IMR-90 (cell line): Measurements from ENCODE around the gene GPI.
A peak's percentile ranks its signal among the peaks of the same experiment; 100 is the strongest.

ENCODE experiments used
- BHLHE40 ChIP-seq: fragments of 150-350 bp; IDR thresholded peaks from 2 replicates; pipeline ENCODE4 v1.6.1; 2016; ENCODE audit warnings: mild to moderate bottlenecking, low read depth, low read length
- CEBPB ChIP-seq: IDR thresholded peaks from 2 replicates; pipeline ENCODE4 v1.6.1; 2012; ENCODE audit warnings: low read depth, low read length, improper control_type of control experiment
- CHD1 ChIP-seq: IDR thresholded peaks from 2 replicates; pipeline ENCODE4 v1.6.1; 2012; ENCODE audit warnings: low read depth, low read length, improper control_type of control experiment
- CTCF ChIP-seq: conservative IDR thresholded peaks from 2 replicates; pipeline ENCODE4 v1.5.1; 2012; ENCODE audit warnings: mild to moderate bottlenecking, low read depth, low read length, improper control_type of control experiment
- FOS ChIP-seq: fragments of 150-350 bp; IDR thresholded peaks from 2 replicates; pipeline ENCODE4 v1.6.1; 2016; ENCODE audit warnings: low read depth, low read length
- MAFK ChIP-seq: IDR thresholded peaks from 2 replicates; pipeline ENCODE4 v1.6.1; 2012; ENCODE audit warnings: low read depth, low read length, improper control_type of control experiment
- MAZ ChIP-seq: IDR thresholded peaks from 2 replicates; pipeline ENCODE4 v1.6.1; 2012; ENCODE audit warnings: low read depth, mild to moderate bottlenecking, low read length, improper control_type of control experiment, moderate library complexity, borderline replicate concordance
- MXI1 ChIP-seq: IDR thresholded peaks from 2 replicates; pipeline ENCODE4 v1.6.1; 2012; ENCODE audit warnings: low read depth, mild to moderate bottlenecking, low read length, moderate library complexity, borderline replicate concordance
- NFE2L2 ChIP-seq: fragments of 150-350 bp; IDR thresholded peaks from 2 replicates; pipeline ENCODE4 v1.6.1; 2016; ENCODE audit warnings: low read depth, mild to moderate bottlenecking, low read length
- POLR2A ChIP-seq: IDR thresholded peaks from 2 replicates; pipeline ENCODE4 v1.6.1; 2012; ENCODE audit warnings: mild to moderate bottlenecking, low read depth, low read length
- RCOR1 ChIP-seq: IDR thresholded peaks from 2 replicates; pipeline ENCODE4 v1.6.1; 2012; ENCODE audit warnings: mild to moderate bottlenecking, low read length, improper control_type of control experiment; ENCODE audit not compliant: insufficient replicate concordance
- RFX5 ChIP-seq: IDR thresholded peaks from 2 replicates; pipeline ENCODE4 v1.8.0; 2012; ENCODE audit warnings: low read depth, mild to moderate bottlenecking, low read length, moderate library complexity
- SMC3 ChIP-seq: fragments of 150-350 bp; IDR thresholded peaks from 2 replicates; pipeline ENCODE4 v1.6.1; 2016; ENCODE audit warnings: low read depth, mild to moderate bottlenecking, antibody characterized with exemption, low read length, moderate library complexity
- TF ChIP-seq, protein P1 (sequence below): fragments of 150-350 bp; IDR thresholded peaks from 2 replicates; pipeline ENCODE4 v1.6.1; 2016; ENCODE audit warnings: low read depth, mild to moderate bottlenecking, low read length, moderate library complexity, borderline replicate concordance

DNA sequence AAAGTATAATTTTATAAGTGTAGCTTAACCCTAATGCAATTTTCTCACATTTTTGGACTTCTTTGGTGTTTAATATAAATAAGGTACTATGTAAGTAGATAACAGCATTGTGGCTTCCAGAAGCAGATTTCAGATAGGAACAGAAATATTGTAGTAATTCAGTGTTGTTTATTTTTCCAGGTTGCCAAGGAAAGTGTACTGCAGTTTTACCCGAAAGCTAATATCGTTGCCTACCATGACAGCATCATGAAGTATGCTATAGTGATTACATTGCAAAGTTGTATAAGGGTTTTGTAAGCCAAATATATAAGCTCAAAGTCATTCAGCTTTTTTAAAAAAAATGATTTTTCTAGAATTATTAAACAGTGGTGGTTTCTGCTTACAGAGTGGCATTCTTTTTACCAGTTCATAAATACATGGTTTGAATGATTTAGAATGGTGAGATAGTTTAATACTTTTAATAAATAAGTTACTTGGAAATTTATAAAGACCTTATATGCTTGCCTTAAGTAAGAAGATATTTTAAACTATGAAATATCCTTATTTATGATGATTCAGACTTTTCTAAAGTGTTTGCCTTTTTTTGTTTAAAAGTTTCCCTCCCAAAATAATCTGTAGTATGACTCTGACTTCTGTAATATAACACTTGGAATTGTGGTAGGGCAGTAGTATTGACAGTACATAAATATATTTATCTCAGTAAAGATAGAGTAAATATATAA lies 66.8 kb downstream of the GPI start:
- TF ChIP-seq CTCF (no peak), RCOR1 (no peak), MXI1 (no peak), POLR2A (no peak), BHLHE40 (no peak), MAFK (peak; percentile 31), NFE2L2 (no peak), FOS (no peak), MAZ (no peak), CEBPB (peak; percentile 41; the same call in 1 of the 2 replicates), RFX5 (no peak), SMC3 (no peak), CHD1 (no peak)
- TF ChIP-seq, protein P1, sequence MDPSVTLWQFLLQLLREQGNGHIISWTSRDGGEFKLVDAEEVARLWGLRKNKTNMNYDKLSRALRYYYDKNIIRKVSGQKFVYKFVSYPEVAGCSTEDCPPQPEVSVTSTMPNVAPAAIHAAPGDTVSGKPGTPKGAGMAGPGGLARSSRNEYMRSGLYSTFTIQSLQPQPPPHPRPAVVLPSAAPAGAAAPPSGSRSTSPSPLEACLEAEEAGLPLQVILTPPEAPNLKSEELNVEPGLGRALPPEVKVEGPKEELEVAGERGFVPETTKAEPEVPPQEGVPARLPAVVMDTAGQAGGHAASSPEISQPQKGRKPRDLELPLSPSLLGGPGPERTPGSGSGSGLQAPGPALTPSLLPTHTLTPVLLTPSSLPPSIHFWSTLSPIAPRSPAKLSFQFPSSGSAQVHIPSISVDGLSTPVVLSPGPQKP: no peak
